B cell (primary cell): ENCODE measurements around the gene BRF1. TPM values are rescaled to one million over a fixed set of nuclear protein-coding genes. Genes with fewer than 3 reads are reported as not detected.

Source experiments
- ATAC-seq: fragments of 200-7000 bp; cut with Tn5 transposase; one replicate; pipeline ENCODE4 v1.10.0; 2021; ENCODE audit warnings: low read depth, mild to moderate bottlenecking, moderate number of reproducible peaks, moderate library complexity
- CTCF ChIA-PET: fragments of 350-600 bp; sonication (Branson Sonifier 250); formaldehyde crosslinking; loops from one replicate; lab custom pipeline; 2021; ENCODE audit warnings: antibody characterized with exemption, inconsistent platforms; lab: Charles Lee
- POLR2A ChIA-PET: fragments of 350-600 bp; sonication (Branson Sonifier 250); formaldehyde crosslinking; loops from one replicate; lab custom pipeline; 2021; ENCODE audit warnings: antibody characterized with exemption; lab: Charles Lee
- DNase-seq: peaks from one replicate; pipeline ENCODE4 v3.0.0; 2013
- H2AFZ ChIP-seq: 2 replicates; pipeline ENCODE4 v1.6.1; 2012; ENCODE audit warnings: mild to moderate bottlenecking, low read depth, low read length; ENCODE audit not compliant: insufficient read depth, poor library complexity, severe bottlenecking
- H3K27ac ChIP-seq, 2 donors: 1 replicate in 1 of 2; 2 replicates in 1 of 2; pipeline ENCODE4 v1.5.1; 2012 to 2013; ENCODE audit warnings: low read length in 2 of 2, mild to moderate bottlenecking in 2 of 2, moderate library complexity in 1 of 2
- H3K27me3 ChIP-seq, 4 experiments: fragments of 200-600 bp in 1 of 4; sonication (generic) in 1 of 4; replicated peaks in 1 of 4; 1 replicate in 2 of 4; 2 replicates in 2 of 4; pipeline versions ENCODE4 v1.6.1 to v1.7.0; 2013 to 2016; ENCODE audit warnings: low read length in 3 of 4, mild to moderate bottlenecking in 2 of 4, mixed read lengths in 1 of 4, moderate library complexity in 1 of 4; ENCODE audit not compliant: insufficient read depth in 4 of 4, control insufficient read depth in 3 of 4; ENCODE audit errors: control extremely low read depth in 1 of 4
- H3K36me3 ChIP-seq, 2 experiments: replicated peaks in 1 of 2; 1 replicate in 1 of 2; 2 replicates in 1 of 2; pipeline versions ENCODE4 v1.6.1 to v1.7.1; 2013; ENCODE audit warnings: low read length in 1 of 2; ENCODE audit not compliant: insufficient read depth in 2 of 2, control insufficient read depth in 1 of 2; ENCODE audit errors: control extremely low read depth in 1 of 2, extremely low read depth in 1 of 2
- H3K4me1 ChIP-seq, 2 donors: fragments of 200-600 bp in 1 of 2; sonication (generic) in 1 of 2; 1 replicate in 1 of 2; 2 replicates in 1 of 2; pipeline versions ENCODE4 v1.5.1 to v1.6.1; 2013 to 2017; ENCODE audit warnings: low read length in 2 of 2; ENCODE audit not compliant: control insufficient read depth in 2 of 2, insufficient read depth in 2 of 2
- H3K4me2 ChIP-seq: replicated peaks from 2 replicates; pipeline ENCODE3; 2012; ENCODE audit warnings: mild to moderate bottlenecking, low read depth, low read length; ENCODE audit not compliant: poor library complexity, severe bottlenecking
- H3K4me3 ChIP-seq, 5 experiments: fragments of 200-600 bp in 1 of 5; sonication (generic) in 1 of 5; 1 replicate in 3 of 5; 2 replicates in 2 of 5; pipeline versions ENCODE4 v1.5.1 to v1.7.0; 2011 to 2016; ENCODE audit warnings: low read length in 4 of 5, mild to moderate bottlenecking in 4 of 5, low read depth in 2 of 5, control low read depth in 1 of 5, moderate library complexity in 1 of 5; ENCODE audit not compliant: insufficient read depth in 1 of 5; ENCODE audit errors: control extremely low read depth in 1 of 5, extremely low read depth in 1 of 5
- H3K79me2 ChIP-seq: fragments of 200-600 bp; sonication (generic); one replicate; pipeline ENCODE4 v1.6.0; 2016; ENCODE audit warnings: low read length; ENCODE audit not compliant: control insufficient read depth, insufficient read depth
- H3K9ac ChIP-seq: fragments of 200-600 bp; sonication (generic); 2 replicates; pipeline ENCODE4 v1.6.1; 2017; ENCODE audit warnings: mild to moderate bottlenecking, low read length, moderate library complexity
- H3K9me3 ChIP-seq, 3 donors: one replicate each; pipeline versions ENCODE4 v1.6.1 to v1.7.1; 2013; ENCODE audit warnings: low read length in 2 of 3; ENCODE audit not compliant: control insufficient read depth in 2 of 3, insufficient read depth in 1 of 3; ENCODE audit errors: control extremely low read depth in 1 of 3
- H4K20me1 ChIP-seq: 2 replicates; pipeline ENCODE4 v1.6.0; 2012; ENCODE audit warnings: mild to moderate bottlenecking, low read length; ENCODE audit not compliant: insufficient read depth, control insufficient read depth, poor library complexity, severe bottlenecking
- H3K27ac Mint-ChIP-seq: one replicate; pipeline ENCODE4 v1.8.0; 2021; ENCODE audit warnings: mixed read lengths
- H3K27me3 Mint-ChIP-seq: one replicate; pipeline ENCODE4 v1.8.0; 2021; ENCODE audit warnings: mixed read lengths
- H3K4me1 Mint-ChIP-seq: one replicate; pipeline ENCODE4 v1.8.0; 2021; ENCODE audit warnings: mixed read lengths
- H3K4me3 Mint-ChIP-seq: one replicate; pipeline ENCODE4 v1.8.0; 2021; ENCODE audit warnings: mixed read lengths
- H3K9me3 Mint-ChIP-seq: one replicate; pipeline ENCODE4 v1.8.0; 2022; ENCODE audit warnings: mixed read lengths; ENCODE audit not compliant: insufficient read depth
- EZH2 ChIP-seq: IDR thresholded peaks from 2 replicates; pipeline ENCODE4 v1.6.1; 2012; ENCODE audit warnings: borderline replicate concordance, low read depth, mild to moderate bottlenecking, moderate library complexity, low read length; ENCODE audit not compliant: insufficient read depth, poor library complexity, severe bottlenecking
- WGBS: methylation state at CpG from one replicate; pipeline ENCODE4 v1.1.5; 2013; ENCODE audit warnings: missing lambda C conversion rate; ENCODE audit not compliant: insufficient coverage; 5-methylcytosine and 5-hydroxymethylcytosine counted together
- intact Hi-C: fragments of 100-400 bp; cut with micrococcal nuclease; formaldehyde crosslinking; loops from one replicate; pipeline ENCODE4 v1.10.0; 2022
- polyA plus RNA-seq: library from polyadenylated mRNA; depleted of rRNA; stranded (reverse); fragments of >200 nt; gene quantifications from 2 replicates; pipeline ENCODE4 v1.2.3, GENCODE V29; 2012
- total RNA-seq, 2 donors: library from RNA; stranded (reverse); fragments of 120-200 nt in 1 of 2; gene quantifications; 1 replicate in 1 of 2; 2 replicates in 1 of 2; pipeline versions ENCODE4 v1.2.3 to v1.2.4, GENCODE V29; 2013 to 2022
- TF ChIP-seq, protein P1 (sequence below): fragments of 200-600 bp; IDR thresholded peaks from one replicate; pipeline ENCODE4 v1.8.0; 2022; ENCODE audit warnings: antibody characterized with exemption, mild to moderate bottlenecking

Gene BRF1
- total and polyA plus RNA-seq, 2 donors (not counting 1 experiment from before 2014, with no cell fraction given), result 24.5 to 55.8 TPM

DNA sequence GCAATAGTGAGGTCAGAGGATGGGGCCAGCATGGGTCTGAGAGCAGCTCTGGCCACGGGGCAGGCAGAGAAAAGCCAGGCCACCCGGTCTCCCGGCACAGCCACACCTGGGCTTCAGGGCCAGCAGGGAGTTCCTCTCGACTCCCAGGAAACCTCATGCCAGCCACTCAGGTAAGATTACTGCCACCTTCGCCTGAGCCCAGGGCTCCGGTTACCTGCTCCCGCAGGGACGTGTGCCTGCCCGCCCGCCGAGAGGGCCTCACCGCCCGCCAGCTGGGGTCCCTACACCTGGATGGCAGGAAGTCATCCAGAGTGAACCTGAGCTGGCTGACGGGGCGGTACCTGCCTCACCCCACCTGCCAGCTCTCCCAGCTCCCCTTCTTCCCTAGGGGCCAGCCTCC is 139.5 kb downstream of the BRF1 start:
- H3K79me2 ChIP-seq, result no peaks in the 10 kb centered on the region
- no peak overlapping the region for H3K9ac ChIP-seq
- no peak overlapping the region for H3K4me3 ChIP-seq
- H3K4me2 ChIP-seq, result no peak overlapping the region
- H3K9me3 Mint-ChIP-seq, result no peaks in the 10 kb centered on the region
- CTCF ChIA-PET, result no interaction called here
- H3K4me1 Mint-ChIP-seq, result peaks cover 8% of the 10 kb centered on the region
- H3K27ac Mint-ChIP-seq, result no peak overlapping the region
- H3K9me3 ChIP-seq, result peaks cover 0 to 7% (median 0%) of the 10 kb centered on the region in 3 donors
- POLR2A ChIA-PET, result interaction anchor here (0.7 kb wide), 1 partner anchor 69 kb away, joined by 3 read pairs; no protein-coding TSS in a partner anchor
- intact Hi-C loops, result no loop called here
- no peak overlapping the region for H3K4me3 Mint-ChIP-seq
- H4K20me1 ChIP-seq, result no peaks in the 10 kb centered on the region
- H3K4me1 ChIP-seq, result peaks cover 0 to 10% of the 10 kb centered on the region in 2 donors
- peaks cover 0 to 9% (median 1%) of the 10 kb centered on the region in 4 experiments for H3K27me3 ChIP-seq
- no peak for DNase-seq
- peaks cover 4% of the 10 kb centered on the region for H3K27me3 Mint-ChIP-seq
- no peak for TF ChIP-seq EZH2
- TF ChIP-seq, protein P1, sequence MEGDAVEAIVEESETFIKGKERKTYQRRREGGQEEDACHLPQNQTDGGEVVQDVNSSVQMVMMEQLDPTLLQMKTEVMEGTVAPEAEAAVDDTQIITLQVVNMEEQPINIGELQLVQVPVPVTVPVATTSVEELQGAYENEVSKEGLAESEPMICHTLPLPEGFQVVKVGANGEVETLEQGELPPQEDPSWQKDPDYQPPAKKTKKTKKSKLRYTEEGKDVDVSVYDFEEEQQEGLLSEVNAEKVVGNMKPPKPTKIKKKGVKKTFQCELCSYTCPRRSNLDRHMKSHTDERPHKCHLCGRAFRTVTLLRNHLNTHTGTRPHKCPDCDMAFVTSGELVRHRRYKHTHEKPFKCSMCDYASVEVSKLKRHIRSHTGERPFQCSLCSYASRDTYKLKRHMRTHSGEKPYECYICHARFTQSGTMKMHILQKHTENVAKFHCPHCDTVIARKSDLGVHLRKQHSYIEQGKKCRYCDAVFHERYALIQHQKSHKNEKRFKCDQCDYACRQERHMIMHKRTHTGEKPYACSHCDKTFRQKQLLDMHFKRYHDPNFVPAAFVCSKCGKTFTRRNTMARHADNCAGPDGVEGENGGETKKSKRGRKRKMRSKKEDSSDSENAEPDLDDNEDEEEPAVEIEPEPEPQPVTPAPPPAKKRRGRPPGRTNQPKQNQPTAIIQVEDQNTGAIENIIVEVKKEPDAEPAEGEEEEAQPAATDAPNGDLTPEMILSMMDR, result no peak
- ATAC-seq, result no peak
- H3K27ac ChIP-seq, result no peak overlapping the region
- 79% methylated on average over 15 of the region's 15 CpGs for WGBS
- no peak overlapping the region for H2AFZ ChIP-seq
- no peaks in the 10 kb centered on the region for H3K36me3 ChIP-seq

GRCh38 chr14:105160776-105161175 is 140.0 kb downstream of the BRF1 start:
- no peak for TF ChIP-seq EZH2
- TF ChIP-seq, protein P1, result no peak
- H3K36me3 ChIP-seq, result no peaks in the 10 kb centered on the region
- H3K9me3 ChIP-seq, result peaks cover 0 to 7% (median 0%) of the 10 kb centered on the region in 3 donors
- 8% methylated on average over 3 of the region's 12 CpGs for WGBS
- H3K27ac Mint-ChIP-seq, result no peak overlapping the region
- H3K4me3 ChIP-seq, result no peak overlapping the region
- H3K27me3 Mint-ChIP-seq, result peaks cover 4% of the 10 kb centered on the region
- no peaks in the 10 kb centered on the region for H4K20me1 ChIP-seq
- no peak overlapping the region for H3K4me2 ChIP-seq
- no peaks in the 10 kb centered on the region for H3K79me2 ChIP-seq
- no peak overlapping the region for H2AFZ ChIP-seq
- no peak for DNase-seq
- intact Hi-C loops, result no loop called here
- H3K4me3 Mint-ChIP-seq, result no peak overlapping the region
- ChIA-PET POLR2A (interaction anchor here (0.7 kb wide), 1 partner anchor 68 kb away, joined by 3 read pairs; no protein-coding TSS in a partner anchor), CTCF (no interaction called here)
- peaks cover 0 to 6% (median 0%) of the 10 kb centered on the region in 4 experiments for H3K27me3 ChIP-seq
- peaks cover 8% of the 10 kb centered on the region for H3K4me1 Mint-ChIP-seq
- H3K9me3 Mint-ChIP-seq, result no peaks in the 10 kb centered on the region
- peaks cover 0 to 10% of the 10 kb centered on the region in 2 donors for H3K4me1 ChIP-seq
- no peak overlapping the region for H3K9ac ChIP-seq
- no peak for ATAC-seq
- no peak overlapping the region for H3K27ac ChIP-seq
